H1 (cell line): ENCODE results near the gene ZCCHC12.

ENCODE experiments used
- BACH1 ChIP-seq: IDR thresholded peaks from 2 replicates; pipeline ENCODE4 v1.6.1; 2012; ENCODE audit warnings: low read length, improper control_type of control experiment
- CTCF ChIP-seq, 3 experiments: IDR thresholded peaks; 1 replicate in 2 of 3; 2 replicates in 1 of 3; pipeline versions ENCODE4 v1.5.1 to v1.6.1; 2011; ENCODE audit warnings: low read length in 3 of 3, mild to moderate bottlenecking in 3 of 3, inconsistent platforms in 2 of 3, low read depth in 1 of 3, moderate library complexity in 1 of 3; ENCODE audit not compliant: insufficient read depth in 1 of 3; ENCODE audit errors: control extremely low read depth in 1 of 3
- EP300 ChIP-seq, 2 experiments: IDR thresholded peaks; 1 replicate in 1 of 2; 2 replicates in 1 of 2; pipeline ENCODE4 v1.6.1; 2011 to 2012; ENCODE audit warnings: low read depth in 2 of 2, low read length in 2 of 2, mild to moderate bottlenecking in 2 of 2, borderline replicate concordance in 1 of 2, inconsistent platforms in 1 of 2, moderate library complexity in 1 of 2
- EZH2 ChIP-seq: fragments of 200-600 bp; sonication (generic); IDR thresholded peaks from 2 replicates; pipeline ENCODE4 v1.7.1; 2012; ENCODE audit warnings: low read depth, mild to moderate bottlenecking, moderate library complexity, low read length, inconsistent platforms; ENCODE audit not compliant: severe bottlenecking
- POLR2A ChIP-seq, 2 experiments: IDR thresholded peaks; 1 replicate in 1 of 2; 2 replicates in 1 of 2; pipeline ENCODE4 v1.6.1; 2011; ENCODE audit warnings: low read depth in 2 of 2, low read length in 2 of 2, mild to moderate bottlenecking in 2 of 2; ENCODE audit errors: control extremely low read depth in 1 of 2
- POLR2AphosphoS5 ChIP-seq: IDR thresholded peaks from 2 replicates; pipeline ENCODE4 v1.6.1; 2011; ENCODE audit warnings: low read depth, low read length
- RAD21 ChIP-seq, 2 experiments: IDR thresholded peaks in 1 of 2; conservative IDR thresholded peaks in 1 of 2; 2 replicates each; pipeline ENCODE4 v1.6.1; 2011; ENCODE audit warnings: low read depth in 2 of 2, low read length in 2 of 2, improper control_type of control experiment in 1 of 2, inconsistent platforms in 1 of 2, mild to moderate bottlenecking in 1 of 2, moderate library complexity in 1 of 2
- RBBP5 ChIP-seq: IDR thresholded peaks from 2 replicates; pipeline ENCODE4 v1.7.1; 2012; ENCODE audit warnings: low read depth, mild to moderate bottlenecking, inconsistent platforms, low read length, moderate library complexity, borderline replicate concordance
- SP1 ChIP-seq: IDR thresholded peaks from 2 replicates; pipeline ENCODE4 v1.6.1; 2011; ENCODE audit warnings: low read depth, low read length
- SP2 ChIP-seq: IDR thresholded peaks from 2 replicates; pipeline ENCODE4 v1.6.1; 2012; ENCODE audit warnings: mild to moderate bottlenecking, low read length, inconsistent platforms
- SUZ12 ChIP-seq: fragments of 200-600 bp; sonication (generic); IDR thresholded peaks from 2 replicates; pipeline ENCODE4 v1.6.1; 2012; ENCODE audit warnings: mild to moderate bottlenecking, inconsistent platforms, low read length, moderate library complexity, mixed read lengths
- TBP ChIP-seq: IDR thresholded peaks from 2 replicates; pipeline ENCODE4 v1.6.1; 2011; ENCODE audit warnings: low read depth, low read length, improper control_type of control experiment
- USF2 ChIP-seq: IDR thresholded peaks from 2 replicates; pipeline ENCODE4 v1.6.1; 2011; ENCODE audit warnings: low read length, improper control_type of control experiment
- YY1 ChIP-seq: IDR thresholded peaks from 2 replicates; pipeline ENCODE4 v1.6.1; 2011; ENCODE audit warnings: low read depth, mild to moderate bottlenecking, low read length

- TF ChIP-seq RBBP5 (no peak), CTCF (IDR thresholded peaks at IDR 0.05; ENCODE audit: control extremely low read depth in 1 of 3, insufficient read depth in 1 of 3, low read depth in 1 of 3, low read length in 3 of 3) (no peak), POLR2A (IDR thresholded peaks at IDR 0.05; ENCODE audit: control extremely low read depth in 1 of 2, low read depth in 2 of 2, low read length in 2 of 2) (no peak), RAD21 (IDR thresholded peaks at IDR 0.05 in 1 of 2, conservative IDR thresholded peaks at IDR 0.05 in 1 of 2; ENCODE audit: low read depth in 2 of 2, low read length in 2 of 2) (no peak), BACH1 (no peak), USF2 (no peak), POLR2AphosphoS5 (no peak), SP1 (no peak), EZH2 (no peak), EP300 (IDR thresholded peaks at IDR 0.05; ENCODE audit: borderline replicate concordance in 1 of 2, low read depth in 2 of 2, low read length in 2 of 2) (no peak), TBP (no peak), SUZ12 (no peak), YY1 (no peak), SP2 (no peak)
Observed at GRCh38 chrX:118795528-118796280, 27.9 kb upstream of the ZCCHC12 start.
